Mesendoderm (in vitro differentiated cells): ENCODE results near the gene TMPRSS9.

Experiments
- DNase-seq: peaks from one replicate; pipeline ENCODE4 v3.0.0; 2013
- H2AK5ac ChIP-seq: 2 replicates; pipeline ENCODE4 v1.6.1; 2013; ENCODE audit warnings: low read length, inconsistent platforms
- H2BK120ac ChIP-seq: 2 replicates; pipeline ENCODE4 v1.6.1; 2013; ENCODE audit warnings: low read depth, mild to moderate bottlenecking, low read length, moderate library complexity, mixed read lengths
- H2BK15ac ChIP-seq: replicated peaks from 2 replicates; pipeline ENCODE4 v1.6.1; 2013; ENCODE audit warnings: low read depth, mild to moderate bottlenecking, moderate library complexity
- H2BK5ac ChIP-seq: 2 replicates; pipeline ENCODE4 v1.6.1; 2013; ENCODE audit warnings: low read length, inconsistent platforms
- H3K18ac ChIP-seq: 2 replicates; pipeline ENCODE4 v1.6.1; 2013; ENCODE audit warnings: mild to moderate bottlenecking, low read length, mixed read lengths
- H3K23ac ChIP-seq: one replicate; pipeline ENCODE4 v1.6.1; 2013; ENCODE audit warnings: low read length
- H3K27ac ChIP-seq: 2 replicates; pipeline ENCODE4 v1.5.1; 2013; ENCODE audit warnings: low read depth, mild to moderate bottlenecking, inconsistent platforms, low read length, moderate library complexity
- H3K27me3 ChIP-seq: 2 replicates; pipeline ENCODE4 v1.6.1; 2013; ENCODE audit warnings: low read length, control low read depth, mild to moderate bottlenecking, inconsistent platforms; ENCODE audit not compliant: insufficient read depth, poor library complexity
- H3K36me3 ChIP-seq: 2 replicates; pipeline ENCODE4 v1.6.1; 2013; ENCODE audit warnings: low read length, inconsistent platforms; ENCODE audit not compliant: control insufficient read depth, insufficient read depth
- H3K4ac ChIP-seq: one replicate; pipeline ENCODE4 v1.6.1; 2013; ENCODE audit warnings: low read depth, mild to moderate bottlenecking, low read length, moderate library complexity
- H3K4me1 ChIP-seq: 2 replicates; pipeline ENCODE4 v1.6.1; 2013; ENCODE audit warnings: low read depth, low read length, inconsistent platforms; ENCODE audit not compliant: control insufficient read depth
- H3K4me2 ChIP-seq: 2 replicates; pipeline ENCODE4 v1.6.1; 2013; ENCODE audit warnings: low read length
- H3K4me3 ChIP-seq: 2 replicates; pipeline ENCODE4 v1.5.1; 2013; ENCODE audit warnings: mild to moderate bottlenecking, low read length
- H3K56ac ChIP-seq: one replicate; pipeline ENCODE4 v1.6.1; 2013; ENCODE audit warnings: low read length
- H3K79me1 ChIP-seq: 2 replicates; pipeline ENCODE4 v1.6.1; 2013; ENCODE audit warnings: low read length, inconsistent platforms
- H3K79me2 ChIP-seq: 2 replicates; pipeline ENCODE4 v1.6.1; 2013; ENCODE audit warnings: mild to moderate bottlenecking, low read length; ENCODE audit not compliant: control insufficient read depth, insufficient read depth
- H3K9ac ChIP-seq: 2 replicates; pipeline ENCODE4 v1.6.1; 2013; ENCODE audit warnings: low read length, inconsistent platforms
- H4K5ac ChIP-seq: one replicate; pipeline ENCODE4 v1.6.1; 2013; ENCODE audit warnings: low read length
- H4K8ac ChIP-seq: one replicate; pipeline ENCODE4 v1.6.1; 2013; ENCODE audit warnings: low read depth, mild to moderate bottlenecking, control low read depth, low read length, moderate library complexity
- WGBS: extraction: QIAGEN DNeasy Blood & Tissue Kit; methylation state at CpG from one replicate; pipeline ENCODE4 v1.1.7; 2013; ENCODE audit warnings: low lambda C conversion rate, missing lambda C conversion rate; ENCODE audit not compliant: insufficient coverage; ENCODE audit errors: extremely low coverage; 5-methylcytosine and 5-hydroxymethylcytosine counted together

TMPRSS9 gene

DNA sequence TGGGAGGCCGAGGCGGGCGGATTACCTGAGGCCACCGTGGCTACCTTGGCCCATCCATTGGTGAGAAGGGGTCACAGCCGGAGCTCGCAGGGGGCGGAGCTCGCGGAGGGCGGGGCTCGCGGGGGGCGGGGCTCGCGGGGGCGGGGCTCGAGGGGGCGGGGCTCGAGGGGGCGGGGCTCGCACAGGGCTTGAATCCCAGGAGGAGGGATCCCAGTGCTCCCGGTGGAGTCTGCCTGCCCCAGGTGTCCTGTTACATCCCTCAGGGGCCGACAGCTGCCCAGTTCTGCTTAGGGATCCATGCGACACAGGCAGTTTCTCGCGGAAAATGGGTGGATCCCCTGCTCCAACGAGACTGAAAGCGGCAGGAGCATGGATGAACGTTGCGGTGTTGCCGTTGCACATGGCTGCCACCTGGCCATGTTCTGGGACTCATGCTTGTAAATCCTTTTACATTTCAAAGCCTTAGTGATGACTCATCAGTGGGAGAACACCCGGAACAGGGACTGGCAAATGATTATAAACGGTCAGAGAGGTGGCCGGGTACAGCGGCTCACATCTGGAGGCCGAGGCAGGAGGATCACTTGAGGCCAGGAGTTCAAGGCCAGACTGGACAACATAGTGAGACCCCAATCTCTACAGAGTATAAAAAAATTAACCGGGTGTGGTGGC, 25.1 kb downstream of the TMPRSS9 start:
- H3K4me2 ChIP-seq = peak overlapping the region; percentile 27
- no peak overlapping the region for H2AK5ac ChIP-seq
- H3K36me3 ChIP-seq = no peaks in the 10 kb centered on the region
- H3K4me1 ChIP-seq = no peaks in the 10 kb centered on the region
- H3K23ac ChIP-seq = no peak overlapping the region
- DNase-seq = peak; percentile 92
- no peak overlapping the region for H2BK15ac ChIP-seq
- no peak overlapping the region for H4K5ac ChIP-seq
- peak overlapping the region; percentile 78 for H3K56ac ChIP-seq
- H3K79me1 ChIP-seq = no peaks in the 10 kb centered on the region
- H2BK120ac ChIP-seq = no peak overlapping the region
- no peaks in the 10 kb centered on the region for H3K79me2 ChIP-seq
- WGBS = no CpG with 5 or more reads among the region's 37 CpGs
- H3K4me3 ChIP-seq = no peak overlapping the region
- no peak overlapping the region for H3K27ac ChIP-seq
- no peak overlapping the region for H3K18ac ChIP-seq
- no peak overlapping the region for H2BK5ac ChIP-seq
- H3K4ac ChIP-seq = no peak overlapping the region
- H3K27me3 ChIP-seq = no peaks in the 10 kb centered on the region
- H3K9ac ChIP-seq = no peak overlapping the region
- no peak overlapping the region for H4K8ac ChIP-seq

DNA sequence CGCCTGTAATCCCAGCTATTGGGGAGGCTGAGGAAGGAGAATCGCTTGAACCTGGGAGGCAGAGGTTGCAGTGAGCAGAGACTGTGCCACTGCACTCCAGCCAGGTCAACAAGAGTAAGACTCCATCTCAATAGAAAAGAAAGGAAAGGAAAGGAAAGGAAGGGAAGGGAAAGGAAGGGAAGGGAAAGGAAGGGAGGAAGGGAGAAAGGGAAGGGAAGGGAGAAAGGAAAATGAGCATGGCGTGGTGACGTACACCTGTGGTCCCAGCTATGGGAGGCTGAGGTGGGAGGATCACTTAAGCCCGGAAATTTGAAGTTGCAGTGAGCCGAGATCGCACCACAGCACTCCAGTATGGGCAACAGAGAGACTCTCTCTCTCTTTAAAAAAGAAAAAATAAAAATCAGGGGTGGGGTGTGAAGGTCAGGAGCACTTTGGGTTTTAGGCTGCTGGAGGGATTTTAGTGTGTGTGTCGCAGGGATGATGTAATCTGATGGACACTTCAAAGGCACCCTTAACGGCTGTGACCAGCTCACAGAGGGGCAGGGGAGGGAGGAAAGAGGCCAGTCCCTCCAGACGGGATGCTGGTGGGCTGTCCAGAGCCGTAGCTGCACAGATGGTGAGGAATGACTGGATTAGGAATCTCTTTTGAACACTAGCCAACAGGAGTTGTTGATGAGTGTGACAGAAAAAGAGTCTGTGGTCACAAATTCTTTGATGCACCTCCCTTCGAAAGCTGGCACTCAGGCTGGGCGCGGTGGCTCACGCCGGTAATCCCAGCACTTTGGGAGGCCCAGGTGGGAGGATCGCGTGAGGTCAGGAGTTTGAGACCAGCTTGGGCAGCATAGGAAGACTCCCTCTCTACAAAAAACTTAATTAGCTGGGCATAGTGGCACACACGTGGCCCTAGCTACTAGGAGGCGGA, 27.6 kb downstream of the TMPRSS9 start:
- no peak overlapping the region for H2BK15ac ChIP-seq
- no peaks in the 10 kb centered on the region for H3K79me1 ChIP-seq
- no peak overlapping the region for H3K23ac ChIP-seq
- H3K27ac ChIP-seq = no peak overlapping the region
- H3K18ac ChIP-seq = no peak overlapping the region
- no peak overlapping the region for H2BK120ac ChIP-seq
- H3K9ac ChIP-seq = no peak overlapping the region
- no peak overlapping the region for H3K4me3 ChIP-seq
- no peak overlapping the region for H4K5ac ChIP-seq
- H3K4me2 ChIP-seq = no peak overlapping the region
- WGBS = no CpG with 5 or more reads among the region's 20 CpGs
- no peak overlapping the region for H3K56ac ChIP-seq
- no peak overlapping the region for H4K8ac ChIP-seq
- no peaks in the 10 kb centered on the region for H3K4me1 ChIP-seq
- H3K27me3 ChIP-seq = no peaks in the 10 kb centered on the region
- DNase-seq = no peak
- no peaks in the 10 kb centered on the region for H3K36me3 ChIP-seq
- no peak overlapping the region for H3K4ac ChIP-seq
- no peak overlapping the region for H2AK5ac ChIP-seq
- H3K79me2 ChIP-seq = no peaks in the 10 kb centered on the region
- no peak overlapping the region for H2BK5ac ChIP-seq

DNA sequence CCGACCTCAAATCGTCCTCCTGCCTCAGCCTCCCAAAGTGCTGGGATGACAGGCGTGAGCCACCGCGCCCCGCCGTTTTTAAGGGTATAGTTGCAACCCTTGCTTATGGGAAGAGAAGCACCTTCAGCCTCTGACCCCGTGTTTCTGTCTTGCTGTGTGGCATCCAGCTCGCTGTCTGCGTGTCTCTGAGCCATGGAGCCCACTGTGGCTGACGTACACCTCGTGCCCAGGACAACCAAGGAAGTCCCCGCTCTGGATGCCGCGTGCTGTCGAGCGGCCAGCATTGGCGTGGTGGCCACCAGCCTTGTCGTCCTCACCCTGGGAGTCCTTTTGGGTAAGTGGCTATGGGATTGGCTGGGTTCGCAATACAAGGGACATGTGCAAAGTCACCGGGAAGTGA, 29.5 kb downstream of the TMPRSS9 start:
- WGBS = no CpG with 5 or more reads among the region's 21 CpGs
- Histone ChIP-seq H3K23ac (no peak overlapping the region), H3K79me1 (no peaks in the 10 kb centered on the region), H3K27ac (no peak overlapping the region), H4K8ac (no peak overlapping the region), H3K79me2 (no peaks in the 10 kb centered on the region), H2BK120ac (no peak overlapping the region), H3K18ac (no peak overlapping the region), H2AK5ac (no peak overlapping the region), H3K4me1 (no peaks in the 10 kb centered on the region), H2BK15ac (no peak overlapping the region), H3K4me3 (no peak overlapping the region), H2BK5ac (no peak overlapping the region), H3K27me3 (no peaks in the 10 kb centered on the region), H4K5ac (no peak overlapping the region), H3K36me3 (no peaks in the 10 kb centered on the region), H3K56ac (peak overlapping the region; percentile 30), H3K4me2 (no peak overlapping the region), H3K4ac (no peak overlapping the region), H3K9ac (no peak overlapping the region)
- DNase-seq = no peak

DNA sequence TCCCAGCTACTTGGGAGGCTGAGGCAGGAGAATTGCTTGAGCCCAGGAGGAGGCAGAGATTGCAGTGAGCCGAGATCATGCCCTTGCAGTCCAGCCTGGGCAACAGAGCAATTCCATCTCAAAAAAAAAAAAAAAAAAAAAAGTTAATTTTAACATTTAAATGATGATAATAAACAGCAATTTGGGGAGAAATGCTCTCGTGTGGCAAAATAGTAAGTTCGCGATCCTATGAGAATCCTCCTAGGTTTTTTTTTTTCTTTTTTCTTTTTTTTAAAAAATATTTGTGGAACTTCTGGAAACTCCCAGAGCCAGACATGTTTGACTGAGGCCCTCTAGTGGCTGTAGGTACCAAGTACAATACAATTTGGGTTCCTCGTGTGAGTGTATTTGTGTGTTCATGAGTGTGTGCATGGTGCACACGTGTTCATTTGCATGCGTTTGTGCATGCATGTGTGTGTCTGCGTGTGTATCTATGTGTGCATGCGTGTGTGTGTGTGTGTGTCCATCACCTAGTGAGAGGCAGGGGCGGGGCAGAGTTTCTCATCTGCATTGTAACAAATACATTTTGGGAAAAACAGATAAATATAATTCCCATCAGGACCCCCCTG, 31.2 kb downstream of the TMPRSS9 start:
- no peak overlapping the region for H3K18ac ChIP-seq
- no peaks in the 10 kb centered on the region for H3K4me1 ChIP-seq
- no peaks in the 10 kb centered on the region for H3K27me3 ChIP-seq
- no peak overlapping the region for H3K4me3 ChIP-seq
- no peaks in the 10 kb centered on the region for H3K79me1 ChIP-seq
- no peak overlapping the region for H2BK15ac ChIP-seq
- no peak overlapping the region for H3K56ac ChIP-seq
- no peak overlapping the region for H2BK120ac ChIP-seq
- H3K36me3 ChIP-seq = no peaks in the 10 kb centered on the region
- H3K79me2 ChIP-seq = no peaks in the 10 kb centered on the region
- no CpG with 5 or more reads among the region's 10 CpGs for WGBS
- no peak overlapping the region for H2AK5ac ChIP-seq
- H3K23ac ChIP-seq = no peak overlapping the region
- DNase-seq = peak; percentile 68
- no peak overlapping the region for H3K9ac ChIP-seq
- no peak overlapping the region for H4K8ac ChIP-seq
- H4K5ac ChIP-seq = no peak overlapping the region
- H2BK5ac ChIP-seq = no peak overlapping the region
- no peak overlapping the region for H3K4me2 ChIP-seq
- no peak overlapping the region for H3K27ac ChIP-seq
- no peak overlapping the region for H3K4ac ChIP-seq

DNA sequence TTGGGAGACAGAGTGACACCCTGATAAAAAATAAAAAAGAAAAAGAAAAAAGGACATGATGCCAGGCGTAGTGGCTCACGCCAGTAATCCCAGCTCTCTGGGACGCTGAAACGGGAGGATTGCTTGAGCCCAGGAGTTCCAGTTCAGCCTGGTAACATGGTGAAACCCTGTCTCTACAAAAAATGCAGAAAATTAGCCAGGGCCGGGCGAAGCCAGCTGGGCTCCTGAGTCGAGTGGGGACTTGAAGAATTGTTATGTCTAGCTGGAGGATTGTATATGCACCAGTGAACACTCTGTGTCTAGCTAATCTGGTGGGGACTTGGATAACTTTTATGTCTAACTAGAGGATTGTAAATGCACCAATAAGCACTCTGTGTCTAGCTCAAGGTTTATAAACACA, 32.3 kb downstream of the TMPRSS9 start:
- Histone ChIP-seq H3K79me2 (no peaks in the 10 kb centered on the region), H3K23ac (no peak overlapping the region), H3K9ac (no peak overlapping the region), H3K4me1 (no peaks in the 10 kb centered on the region), H4K8ac (no peak overlapping the region), H3K27me3 (no peaks in the 10 kb centered on the region), H3K4me3 (no peak overlapping the region), H3K4ac (no peak overlapping the region), H3K4me2 (no peak overlapping the region), H3K18ac (no peak overlapping the region), H3K56ac (no peak overlapping the region), H4K5ac (no peak overlapping the region), H2BK5ac (no peak overlapping the region), H3K36me3 (no peaks in the 10 kb centered on the region), H2AK5ac (no peak overlapping the region), H3K27ac (no peak overlapping the region), H2BK15ac (no peak overlapping the region), H3K79me1 (no peaks in the 10 kb centered on the region), H2BK120ac (no peak overlapping the region)
- DNase-seq = no peak
- no CpG with 5 or more reads among the region's 7 CpGs for WGBS
